GM12873 (cell line): ENCODE measurements around the gene STK39.

Experiments
- TF ChIP-seq, protein P1 (sequence below): IDR thresholded peaks from 2 replicates; pipeline ENCODE4 v1.5.1; 2012; ENCODE audit warnings: low read depth, mild to moderate bottlenecking, moderate library complexity, low read length, control low read depth; ENCODE audit not compliant: insufficient read depth; ENCODE audit errors: missing control alignments

Gene STK39

DNA sequence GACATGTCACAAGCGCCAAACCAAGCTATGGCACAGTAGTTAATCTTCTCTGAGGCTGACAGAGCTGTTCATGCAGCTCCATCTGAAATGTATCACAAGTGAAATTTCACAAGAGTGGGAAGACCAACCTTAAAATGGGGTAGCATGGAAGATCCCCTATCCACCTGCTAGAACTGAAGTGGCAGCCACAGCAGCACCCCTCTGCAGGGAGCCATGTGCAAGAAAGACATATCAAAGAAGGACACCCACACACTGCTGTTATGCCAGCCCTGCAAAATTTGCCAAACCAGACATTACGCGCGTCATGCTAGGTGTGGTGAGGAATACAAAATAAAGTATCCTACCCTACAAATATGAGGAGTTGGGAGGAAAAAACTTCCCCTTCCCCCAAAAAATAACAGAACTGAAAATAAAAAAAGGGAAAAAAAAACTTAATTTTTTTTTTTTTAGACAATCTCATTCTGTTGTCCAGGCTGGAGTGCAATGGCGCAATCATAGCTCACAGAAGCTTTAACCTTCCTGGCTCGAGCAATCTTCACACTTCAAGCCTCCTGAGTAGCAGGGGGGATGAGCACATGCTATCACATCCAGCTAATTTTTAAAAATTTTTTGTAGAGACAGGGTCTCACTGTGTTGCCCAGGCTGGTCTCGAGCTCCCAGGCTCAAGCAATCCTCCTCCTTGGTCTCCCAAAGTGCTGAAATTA, 76.2 kb downstream of the STK39 start:
- TF ChIP-seq, protein P1, sequence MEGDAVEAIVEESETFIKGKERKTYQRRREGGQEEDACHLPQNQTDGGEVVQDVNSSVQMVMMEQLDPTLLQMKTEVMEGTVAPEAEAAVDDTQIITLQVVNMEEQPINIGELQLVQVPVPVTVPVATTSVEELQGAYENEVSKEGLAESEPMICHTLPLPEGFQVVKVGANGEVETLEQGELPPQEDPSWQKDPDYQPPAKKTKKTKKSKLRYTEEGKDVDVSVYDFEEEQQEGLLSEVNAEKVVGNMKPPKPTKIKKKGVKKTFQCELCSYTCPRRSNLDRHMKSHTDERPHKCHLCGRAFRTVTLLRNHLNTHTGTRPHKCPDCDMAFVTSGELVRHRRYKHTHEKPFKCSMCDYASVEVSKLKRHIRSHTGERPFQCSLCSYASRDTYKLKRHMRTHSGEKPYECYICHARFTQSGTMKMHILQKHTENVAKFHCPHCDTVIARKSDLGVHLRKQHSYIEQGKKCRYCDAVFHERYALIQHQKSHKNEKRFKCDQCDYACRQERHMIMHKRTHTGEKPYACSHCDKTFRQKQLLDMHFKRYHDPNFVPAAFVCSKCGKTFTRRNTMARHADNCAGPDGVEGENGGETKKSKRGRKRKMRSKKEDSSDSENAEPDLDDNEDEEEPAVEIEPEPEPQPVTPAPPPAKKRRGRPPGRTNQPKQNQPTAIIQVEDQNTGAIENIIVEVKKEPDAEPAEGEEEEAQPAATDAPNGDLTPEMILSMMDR = no peak

GRCh38 chr2:168169097-168169745, 78.2 kb downstream of the STK39 start:
- TF ChIP-seq, protein P1 = no peak

DNA sequence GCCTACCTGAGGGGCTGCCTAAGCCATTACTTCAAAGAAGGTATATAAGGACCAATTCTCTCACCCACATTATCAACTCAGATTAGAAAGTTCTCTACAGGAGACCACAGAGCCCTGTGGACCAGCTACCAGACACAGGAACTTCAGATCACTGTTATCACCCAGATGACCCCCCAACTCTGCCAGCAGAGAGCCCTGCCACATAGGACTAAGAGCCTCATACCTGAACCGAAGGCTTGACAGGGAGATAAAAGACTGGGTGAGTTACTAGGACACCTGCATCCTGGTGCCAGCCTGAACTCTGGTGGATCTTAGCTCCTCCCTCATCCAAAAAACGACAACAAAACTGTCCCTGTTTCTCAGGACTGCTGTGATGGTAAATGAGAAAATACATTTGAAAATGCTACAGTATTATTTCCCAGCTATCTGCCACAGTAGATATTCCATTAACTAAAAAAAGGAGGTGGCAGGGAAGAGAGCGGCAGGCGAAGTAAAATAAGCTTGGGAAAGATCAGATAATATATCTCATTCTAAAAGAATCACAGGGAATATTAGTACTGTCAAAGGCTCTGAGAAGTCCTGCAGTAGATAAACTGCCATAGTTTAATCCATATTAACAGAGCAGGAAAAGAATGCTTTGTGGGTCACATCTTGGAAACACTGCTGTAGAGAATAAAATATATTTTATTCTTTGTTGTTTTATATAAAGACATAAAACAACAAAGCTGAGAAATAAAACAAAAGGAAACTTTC, 79.7 kb downstream of the STK39 start:
- TF ChIP-seq, protein P1 = no peak

- TF ChIP-seq, protein P1 = no peak
Measured at GRCh38 chr2:168166902-168167510, 80.4 kb downstream of the STK39 start.

DNA sequence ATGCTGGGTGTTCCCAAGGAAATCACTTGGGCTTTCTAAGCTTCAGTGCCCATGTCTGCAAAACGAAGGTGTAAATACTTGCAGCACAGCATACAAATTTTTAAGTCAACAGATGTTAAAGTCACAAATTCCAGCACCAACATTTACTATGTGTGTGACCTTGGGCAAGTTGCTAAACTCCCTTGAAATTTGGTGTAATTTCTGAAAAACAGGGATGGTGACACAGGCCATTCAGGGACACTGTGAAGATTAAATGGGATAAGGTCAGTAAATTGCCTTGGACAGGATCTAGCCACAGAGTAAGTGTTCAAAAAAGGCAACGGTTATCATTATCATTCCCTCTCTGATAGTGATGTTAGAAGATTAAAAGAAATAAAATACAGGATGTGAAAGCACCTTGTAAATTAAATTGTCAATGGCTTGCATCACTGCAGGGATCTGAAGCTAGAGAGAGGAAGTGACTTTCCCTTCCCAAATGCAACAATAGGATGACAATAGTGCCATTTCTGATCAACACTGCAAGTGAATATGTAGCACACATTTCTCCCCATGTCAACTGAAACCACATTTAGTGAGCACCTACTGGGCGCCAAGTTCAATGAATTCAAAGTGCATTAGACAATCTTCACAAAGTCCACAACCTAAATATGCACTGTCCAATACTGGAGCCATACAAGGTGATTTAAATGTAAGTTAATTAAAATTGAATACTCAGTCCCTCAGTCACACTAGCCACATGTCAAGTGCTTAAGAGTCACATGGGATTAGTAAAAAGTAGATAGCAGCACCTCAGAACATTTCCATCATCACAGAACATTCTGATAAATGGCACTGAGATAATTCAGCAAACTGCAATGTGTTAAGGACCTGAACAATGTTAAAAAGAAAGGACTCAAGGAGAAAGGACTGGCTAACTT, 81.2 kb downstream of the STK39 start:
- TF ChIP-seq, protein P1 = no peak

DNA sequence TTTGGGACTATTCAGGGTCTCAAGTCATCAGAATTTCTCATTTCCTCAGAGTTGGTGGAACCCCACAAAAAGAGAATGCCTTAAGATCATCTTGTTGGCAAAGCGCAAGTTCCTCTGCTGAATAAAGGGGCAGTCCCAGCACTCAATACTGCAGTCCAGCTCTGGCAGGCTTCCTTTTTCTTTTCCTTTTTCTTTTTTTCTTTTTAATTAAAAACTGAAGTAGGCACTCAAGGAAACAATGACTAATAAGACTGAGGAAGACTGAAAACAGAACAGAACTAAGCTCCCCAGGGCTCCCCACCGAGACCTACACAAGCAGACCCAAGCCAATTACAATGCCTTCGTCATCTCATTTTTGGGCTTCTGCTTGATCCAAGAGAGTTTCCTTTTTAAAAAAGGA, 82.0 kb downstream of the STK39 start:
- TF ChIP-seq, protein P1 = no peak
